Fibroblast of lung (primary cell): ENCODE results near the gene CENPI. TPM values are rescaled to one million over a fixed set of nuclear protein-coding genes. Genes with fewer than 3 reads are reported as not detected.
A peak's percentile ranks its signal among the peaks of the same experiment; 100 is the strongest.
"Not testable (repeated sequence)": the region's sequence is repeated elsewhere in the genome, so short reads cannot be mapped to it uniquely, and the experiment has no call there.

Experiments used
- DNase-seq, 2 donors: peaks; one replicate each; pipeline versions ENCODE4 v3.0.0 to v3.0.0-alpha.2; 2010; ENCODE audit warnings: low read depth in 2 of 2
- H2AFZ ChIP-seq: 2 replicates; pipeline ENCODE4 v1.5.1; 2012; ENCODE audit warnings: low read length, control low read depth, inconsistent platforms
- H3K27ac ChIP-seq: 2 replicates; pipeline ENCODE4 v1.5.1; 2011; ENCODE audit warnings: low read length, control low read depth; ENCODE audit not compliant: insufficient read depth
- H3K27me3 ChIP-seq: 2 replicates; pipeline ENCODE4 v1.5.1; 2011; ENCODE audit warnings: mild to moderate bottlenecking, low read length; ENCODE audit not compliant: control insufficient read depth, insufficient read depth
- H3K36me3 ChIP-seq: 2 replicates; pipeline ENCODE4 v1.5.1; 2011; ENCODE audit warnings: low read length; ENCODE audit not compliant: control insufficient read depth, insufficient read depth
- H3K4me1 ChIP-seq: 2 replicates; pipeline ENCODE4 v1.5.1; 2011; ENCODE audit warnings: low read length; ENCODE audit not compliant: control insufficient read depth, insufficient read depth; ENCODE audit errors: extremely low read depth
- H3K4me2 ChIP-seq: 2 replicates; pipeline ENCODE4 v1.5.1; 2011; ENCODE audit warnings: low read length, control low read depth; ENCODE audit not compliant: insufficient read depth; ENCODE audit errors: extremely low read depth
- H3K4me3 ChIP-seq, 4 experiments: fragments of 200-600 bp in 1 of 4; sonication (generic) in 1 of 4; replicated peaks in 1 of 4; 2 replicates each; pipeline ENCODE4 v1.5.1; 2011 to 2016; ENCODE audit warnings: low read length in 4 of 4, low read depth in 3 of 4, mild to moderate bottlenecking in 3 of 4, control low read depth in 2 of 4, inconsistent platforms in 1 of 4, mixed read lengths in 1 of 4; ENCODE audit not compliant: insufficient read depth in 1 of 4; ENCODE audit errors: control extremely low read depth in 1 of 4
- H3K79me2 ChIP-seq: 2 replicates; pipeline ENCODE4 v1.5.1; 2012; ENCODE audit warnings: mild to moderate bottlenecking, low read length, inconsistent platforms; ENCODE audit not compliant: control insufficient read depth, insufficient read depth
- H3K9ac ChIP-seq: 2 replicates; pipeline ENCODE4 v1.5.1; 2011; ENCODE audit warnings: mild to moderate bottlenecking, low read length, control low read depth; ENCODE audit not compliant: insufficient read depth
- H3K9me3 ChIP-seq: 2 replicates; pipeline ENCODE4 v1.5.1; 2012; ENCODE audit warnings: low read depth, low read length; ENCODE audit not compliant: control insufficient read depth, insufficient read depth
- H4K20me1 ChIP-seq: 2 replicates; pipeline ENCODE4 v1.5.1; 2011; ENCODE audit warnings: low read length; ENCODE audit not compliant: control insufficient read depth, insufficient read depth; ENCODE audit errors: extremely low read depth
- CTCF ChIP-seq, 2 donors: IDR thresholded peaks in 1 of 2; conservative IDR thresholded peaks in 1 of 2; 1 replicate in 1 of 2; 2 replicates in 1 of 2; pipeline ENCODE4 v1.5.1; 2011 to 2012; ENCODE audit warnings: low read length in 2 of 2, control low read depth in 1 of 2, inconsistent platforms in 1 of 2, low read depth in 1 of 2, mild to moderate bottlenecking in 1 of 2
- EZH2 ChIP-seq: IDR thresholded peaks from 2 replicates; pipeline ENCODE4 v1.5.1; 2012; ENCODE audit warnings: low read length, control low read depth, mild to moderate bottlenecking; ENCODE audit errors: missing control alignments
- polyA minus RNA-seq: library from RNA; depleted of rRNA, polyadenylated mRNA; stranded (reverse); fragments of >200 nt; gene quantifications from 2 replicates; pipeline ENCODE4 v1.2.3, GENCODE V29; 2011; ENCODE audit warnings: low replicate concordance
- polyA plus RNA-seq, 2 donors: library from polyadenylated mRNA; depleted of rRNA in 1 of 2; stranded (reverse) in 1 of 2; unstranded in 1 of 2; fragments of >200 nt; gene quantifications; 2 replicates each; pipeline ENCODE4 v1.2.1, GENCODE V29; 2011 to 2012; ENCODE audit warnings: missing spikeins in 1 of 2
- total RNA-seq: library from RNA; depleted of rRNA; stranded (reverse); fragments of >200 nt; gene quantifications from 2 replicates; pipeline ENCODE4 v1.2.1, GENCODE V29; 2014

CENPI gene
- total RNA-seq (4.9 and 11.2 TPM in 2 replicates), polyA plus RNA-seq (4.3 and 13.0 TPM in 2 replicates), polyA minus RNA-seq (1.6 and 20.5 TPM in 2 replicates)
- 4.5 and 11.6 TPM in 2 replicates for polyA plus RNA-seq (2012)

GRCh38 chrX:101097546-101098453 is at the start of gene CENPI:
CENPI (plus strand) TSS chrX:101098204; CDS start chrX:101101071, 2,867 bp downstream.
- DNase-seq, result peak; percentile 91
- Histone ChIP-seq H3K4me3 (peak within 1 kb of the TSS; percentile 64 to 80 (median 66)), H3K4me2 (peak within 1 kb of the TSS; percentile 72), H3K9me3 (no peaks in the 10 kb centered on the region), H3K4me1 (peaks cover 3% of the 10 kb centered on the region), H3K27me3 (no peaks in the 10 kb centered on the region), H3K9ac (peak within 1 kb of the TSS; percentile 42), H4K20me1 (no peaks in the 10 kb centered on the region), H3K79me2 (peaks cover 25% of the 10 kb centered on the region), H3K27ac (peak within 1 kb of the TSS; percentile 78), H2AFZ (peak within 1 kb of the TSS; percentile 68), H3K36me3 (no peaks in the 10 kb centered on the region)
- TF ChIP-seq EZH2, result no peak
- TF ChIP-seq CTCF (conservative IDR thresholded peaks at IDR 0.05 in 1 of 2, IDR thresholded peaks at IDR 0.05 in 1 of 2; ENCODE audit: low read depth in 1 of 2, low read length in 2 of 2), result no peak

GRCh38 chrX:101051153-101051548 is 46.9 kb upstream of the CENPI start:
- Histone ChIP-seq H3K36me3 (no peaks in the 10 kb centered on the region), H3K27ac (peak overlapping the region; percentile 76), H3K4me3 (peak overlapping the region; percentile 61 to 75 (median 69)), H3K27me3 (no peaks in the 10 kb centered on the region), H4K20me1 (no peaks in the 10 kb centered on the region), H3K9me3 (no peaks in the 10 kb centered on the region), H3K9ac (peak overlapping the region; percentile 74), H2AFZ (peak overlapping the region; percentile 84), H3K79me2 (no peaks in the 10 kb centered on the region), H3K4me2 (peak overlapping the region; percentile 87), H3K4me1 (no peaks in the 10 kb centered on the region)
- TF ChIP-seq CTCF (conservative IDR thresholded peaks at IDR 0.05 in 1 of 2, IDR thresholded peaks at IDR 0.05 in 1 of 2; ENCODE audit: low read depth in 1 of 2, low read length in 2 of 2), result no peak
- TF ChIP-seq EZH2, result no peak
- DNase-seq, result no peak

GRCh38 chrX:101051549-101052302 is 46.3 kb upstream of the CENPI start, which contains the start of gene TRMT2B:
TRMT2B (minus strand) TSS chrX:101052111; CDS start chrX:101042289, 9,822 bp downstream.
- peak; percentile 67 to 78 for DNase-seq
- no peaks in the 10 kb centered on the region for H3K79me2 ChIP-seq
- no peaks in the 10 kb centered on the region for H3K9me3 ChIP-seq
- H3K4me3 ChIP-seq, result peak within 1 kb of the TSS; percentile 61 to 75 (median 69)
- peak within 1 kb of the TSS; percentile 76 for H3K27ac ChIP-seq
- peak within 1 kb of the TSS; percentile 87 for H3K4me2 ChIP-seq
- peak within 1 kb of the TSS; percentile 84 for H2AFZ ChIP-seq
- H3K4me1 ChIP-seq, result no peaks in the 10 kb centered on the region
- TF ChIP-seq CTCF (conservative IDR thresholded peaks at IDR 0.05 in 1 of 2, IDR thresholded peaks at IDR 0.05 in 1 of 2; ENCODE audit: low read depth in 1 of 2, low read length in 2 of 2) (no peak), EZH2 (no peak)
- no peaks in the 10 kb centered on the region for H4K20me1 ChIP-seq
- H3K9ac ChIP-seq, result peak within 1 kb of the TSS; percentile 74
- H3K36me3 ChIP-seq, result no peaks in the 10 kb centered on the region
- H3K27me3 ChIP-seq, result no peaks in the 10 kb centered on the region

GRCh38 chrX:101056551-101056950 is 41.5 kb upstream of the CENPI start:
- H3K27me3 ChIP-seq, H3K9me3 ChIP-seq, H3K4me1 ChIP-seq, H3K4me3 ChIP-seq, H3K4me2 ChIP-seq, H3K36me3 ChIP-seq, H3K79me2 ChIP-seq, H3K27ac ChIP-seq, H3K9ac ChIP-seq, DNase-seq, H2AFZ ChIP-seq, H4K20me1 ChIP-seq: not testable (repeated sequence)
